H1 (cell line): Measurements from ENCODE around the gene S100A6.

Experiments
- CHD1 ChIP-seq: IDR thresholded peaks from 2 replicates; pipeline ENCODE4 v1.6.1; 2012; ENCODE audit warnings: low read depth, low read length, improper control_type of control experiment
- EP300 ChIP-seq, 2 experiments: IDR thresholded peaks; 1 replicate in 1 of 2; 2 replicates in 1 of 2; pipeline ENCODE4 v1.6.1; 2011 to 2012; ENCODE audit warnings: low read depth in 2 of 2, low read length in 2 of 2, mild to moderate bottlenecking in 2 of 2, borderline replicate concordance in 1 of 2, inconsistent platforms in 1 of 2, moderate library complexity in 1 of 2
- EZH2 ChIP-seq: fragments of 200-600 bp; sonication (generic); IDR thresholded peaks from 2 replicates; pipeline ENCODE4 v1.7.1; 2012; ENCODE audit warnings: low read depth, mild to moderate bottlenecking, moderate library complexity, low read length, inconsistent platforms; ENCODE audit not compliant: severe bottlenecking
- POLR2A ChIP-seq, 2 experiments: IDR thresholded peaks; 1 replicate in 1 of 2; 2 replicates in 1 of 2; pipeline ENCODE4 v1.6.1; 2011; ENCODE audit warnings: low read depth in 2 of 2, low read length in 2 of 2, mild to moderate bottlenecking in 2 of 2; ENCODE audit errors: control extremely low read depth in 1 of 2
- RNF2 ChIP-seq: fragments of 200-900, 300-1000 bp; sonication (generic); IDR thresholded peaks from 2 replicates; pipeline ENCODE4 v1.7.1; 2016; ENCODE audit warnings: borderline replicate concordance, low read depth, mild to moderate bottlenecking, antibody characterized with exemption, low read length; ENCODE audit not compliant: poor library complexity, severe bottlenecking; ENCODE audit errors: missing control alignments
- SAP30 ChIP-seq: fragments of 300-600 bp; sonication (generic); IDR thresholded peaks from 2 replicates; pipeline ENCODE4 v1.7.1; 2012; ENCODE audit warnings: low read length, moderate library complexity, mild to moderate bottlenecking, inconsistent platforms; ENCODE audit not compliant: insufficient read depth, insufficient replicate concordance
- TAF1 ChIP-seq: IDR thresholded peaks from 2 replicates; pipeline ENCODE4 v1.6.1; 2011; ENCODE audit warnings: mild to moderate bottlenecking, low read depth, low read length
- YY1 ChIP-seq: IDR thresholded peaks from 2 replicates; pipeline ENCODE4 v1.6.1; 2011; ENCODE audit warnings: low read depth, mild to moderate bottlenecking, low read length
- TF ChIP-seq, protein P1 (sequence below): IDR thresholded peaks from 2 replicates; pipeline ENCODE4 v1.6.1; 2012; ENCODE audit warnings: low read length, inconsistent platforms
- TF ChIP-seq, protein P2 (sequence below), 3 experiments: IDR thresholded peaks; 1 replicate in 2 of 3; 2 replicates in 1 of 3; pipeline versions ENCODE4 v1.5.1 to v1.6.1; 2011; ENCODE audit warnings: low read length in 3 of 3, mild to moderate bottlenecking in 3 of 3, inconsistent platforms in 2 of 3, low read depth in 1 of 3, moderate library complexity in 1 of 3; ENCODE audit not compliant: insufficient read depth in 1 of 3; ENCODE audit errors: control extremely low read depth in 1 of 3

DNA sequence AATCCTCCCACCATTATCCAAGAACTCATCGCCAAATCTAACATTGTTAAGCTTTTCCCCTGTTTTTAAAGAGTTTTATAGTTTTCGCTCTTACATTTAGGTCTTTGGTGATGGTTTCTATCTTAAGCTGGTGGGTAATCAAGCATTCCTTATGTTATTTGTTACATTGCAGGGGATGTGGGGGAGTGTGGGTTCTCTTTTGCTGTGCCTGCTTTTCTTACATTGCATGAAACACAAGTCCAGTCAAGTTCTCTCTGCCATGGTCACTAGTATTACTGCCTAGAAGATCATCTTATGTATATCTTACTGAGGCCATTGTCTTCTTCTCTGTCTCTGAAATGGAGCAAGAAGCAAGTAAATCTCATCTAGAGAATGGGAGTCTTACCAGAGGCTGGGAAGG is 48.1 kb downstream of the S100A6 start:
- TF ChIP-seq SAP30 (no peak), EZH2 (no peak), POLR2A (IDR thresholded peaks at IDR 0.05; ENCODE audit: control extremely low read depth in 1 of 2, low read depth in 2 of 2, low read length in 2 of 2) (no peak), EP300 (IDR thresholded peaks at IDR 0.05; ENCODE audit: borderline replicate concordance in 1 of 2, low read depth in 2 of 2, low read length in 2 of 2) (no peak), RNF2 (no peak), CHD1 (no peak), TAF1 (no peak), YY1 (no peak)
- TF ChIP-seq, protein P1, sequence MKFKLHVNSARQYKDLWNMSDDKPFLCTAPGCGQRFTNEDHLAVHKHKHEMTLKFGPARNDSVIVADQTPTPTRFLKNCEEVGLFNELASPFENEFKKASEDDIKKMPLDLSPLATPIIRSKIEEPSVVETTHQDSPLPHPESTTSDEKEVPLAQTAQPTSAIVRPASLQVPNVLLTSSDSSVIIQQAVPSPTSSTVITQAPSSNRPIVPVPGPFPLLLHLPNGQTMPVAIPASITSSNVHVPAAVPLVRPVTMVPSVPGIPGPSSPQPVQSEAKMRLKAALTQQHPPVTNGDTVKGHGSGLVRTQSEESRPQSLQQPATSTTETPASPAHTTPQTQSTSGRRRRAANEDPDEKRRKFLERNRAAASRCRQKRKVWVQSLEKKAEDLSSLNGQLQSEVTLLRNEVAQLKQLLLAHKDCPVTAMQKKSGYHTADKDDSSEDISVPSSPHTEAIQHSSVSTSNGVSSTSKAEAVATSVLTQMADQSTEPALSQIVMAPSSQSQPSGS = no peak
- TF ChIP-seq, protein P2, sequence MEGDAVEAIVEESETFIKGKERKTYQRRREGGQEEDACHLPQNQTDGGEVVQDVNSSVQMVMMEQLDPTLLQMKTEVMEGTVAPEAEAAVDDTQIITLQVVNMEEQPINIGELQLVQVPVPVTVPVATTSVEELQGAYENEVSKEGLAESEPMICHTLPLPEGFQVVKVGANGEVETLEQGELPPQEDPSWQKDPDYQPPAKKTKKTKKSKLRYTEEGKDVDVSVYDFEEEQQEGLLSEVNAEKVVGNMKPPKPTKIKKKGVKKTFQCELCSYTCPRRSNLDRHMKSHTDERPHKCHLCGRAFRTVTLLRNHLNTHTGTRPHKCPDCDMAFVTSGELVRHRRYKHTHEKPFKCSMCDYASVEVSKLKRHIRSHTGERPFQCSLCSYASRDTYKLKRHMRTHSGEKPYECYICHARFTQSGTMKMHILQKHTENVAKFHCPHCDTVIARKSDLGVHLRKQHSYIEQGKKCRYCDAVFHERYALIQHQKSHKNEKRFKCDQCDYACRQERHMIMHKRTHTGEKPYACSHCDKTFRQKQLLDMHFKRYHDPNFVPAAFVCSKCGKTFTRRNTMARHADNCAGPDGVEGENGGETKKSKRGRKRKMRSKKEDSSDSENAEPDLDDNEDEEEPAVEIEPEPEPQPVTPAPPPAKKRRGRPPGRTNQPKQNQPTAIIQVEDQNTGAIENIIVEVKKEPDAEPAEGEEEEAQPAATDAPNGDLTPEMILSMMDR (IDR thresholded peaks at IDR 0.05; ENCODE audit: control extremely low read depth in 1 of 3, insufficient read depth in 1 of 3, low read depth in 1 of 3, low read length in 3 of 3) = no peak
